Measurements from ENCODE around the gene MDFI. TPM values are rescaled to one million over a fixed set of nuclear protein-coding genes. Genes with fewer than 3 reads are reported as not detected.

MDFI gene
- total and polyA plus RNA-seq, 3 donors from 2014 or later = 12.9 to 16.0 (median 15.1) TPM

DNA sequence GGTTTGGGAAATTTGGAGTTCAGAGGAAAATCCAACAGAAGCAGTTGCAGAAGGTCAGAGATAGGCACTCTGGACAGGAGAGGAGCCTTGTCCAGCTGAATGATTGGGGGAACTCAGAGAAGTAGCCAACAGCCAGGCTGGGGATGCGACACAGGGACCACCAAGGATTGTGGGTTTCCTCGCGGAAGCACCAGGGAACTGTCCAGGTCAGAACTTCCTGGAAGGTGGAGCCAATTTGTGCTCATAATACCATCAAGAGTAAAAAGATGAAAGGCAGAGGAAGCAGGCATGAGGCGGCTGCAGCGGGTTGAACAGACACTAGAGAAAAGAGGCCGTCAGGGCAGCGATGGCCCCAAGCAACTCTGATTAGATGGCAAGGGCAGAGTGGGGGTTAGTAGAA is 33.7 kb downstream of the MDFI start:
- intact Hi-C loops (cut with DNase I; ENCODE audit: low total_unique reads) = no loop called here
- Histone ChIP-seq H3K4me1 (no peaks in the 10 kb centered on the region), H3K36me3 (ENCODE audit: low read depth, missing control alignments) (no peaks in the 10 kb centered on the region), H3K27me3 (no peaks in the 10 kb centered on the region), H3K4me3 (no peak overlapping the region), H3K9me3 (no peaks in the 10 kb centered on the region), H3K27ac (no peak overlapping the region)
- DNase-seq = no peak
- 83 to 87% methylated on average over 7 of the region's 7 CpGs for WGBS, 2 donors
- TF ChIP-seq POLR2A (IDR thresholded peaks at IDR 0.05) = no peak
- TF ChIP-seq, protein P1, sequence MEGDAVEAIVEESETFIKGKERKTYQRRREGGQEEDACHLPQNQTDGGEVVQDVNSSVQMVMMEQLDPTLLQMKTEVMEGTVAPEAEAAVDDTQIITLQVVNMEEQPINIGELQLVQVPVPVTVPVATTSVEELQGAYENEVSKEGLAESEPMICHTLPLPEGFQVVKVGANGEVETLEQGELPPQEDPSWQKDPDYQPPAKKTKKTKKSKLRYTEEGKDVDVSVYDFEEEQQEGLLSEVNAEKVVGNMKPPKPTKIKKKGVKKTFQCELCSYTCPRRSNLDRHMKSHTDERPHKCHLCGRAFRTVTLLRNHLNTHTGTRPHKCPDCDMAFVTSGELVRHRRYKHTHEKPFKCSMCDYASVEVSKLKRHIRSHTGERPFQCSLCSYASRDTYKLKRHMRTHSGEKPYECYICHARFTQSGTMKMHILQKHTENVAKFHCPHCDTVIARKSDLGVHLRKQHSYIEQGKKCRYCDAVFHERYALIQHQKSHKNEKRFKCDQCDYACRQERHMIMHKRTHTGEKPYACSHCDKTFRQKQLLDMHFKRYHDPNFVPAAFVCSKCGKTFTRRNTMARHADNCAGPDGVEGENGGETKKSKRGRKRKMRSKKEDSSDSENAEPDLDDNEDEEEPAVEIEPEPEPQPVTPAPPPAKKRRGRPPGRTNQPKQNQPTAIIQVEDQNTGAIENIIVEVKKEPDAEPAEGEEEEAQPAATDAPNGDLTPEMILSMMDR (IDR thresholded peaks at IDR 0.05) = no peak

DNA sequence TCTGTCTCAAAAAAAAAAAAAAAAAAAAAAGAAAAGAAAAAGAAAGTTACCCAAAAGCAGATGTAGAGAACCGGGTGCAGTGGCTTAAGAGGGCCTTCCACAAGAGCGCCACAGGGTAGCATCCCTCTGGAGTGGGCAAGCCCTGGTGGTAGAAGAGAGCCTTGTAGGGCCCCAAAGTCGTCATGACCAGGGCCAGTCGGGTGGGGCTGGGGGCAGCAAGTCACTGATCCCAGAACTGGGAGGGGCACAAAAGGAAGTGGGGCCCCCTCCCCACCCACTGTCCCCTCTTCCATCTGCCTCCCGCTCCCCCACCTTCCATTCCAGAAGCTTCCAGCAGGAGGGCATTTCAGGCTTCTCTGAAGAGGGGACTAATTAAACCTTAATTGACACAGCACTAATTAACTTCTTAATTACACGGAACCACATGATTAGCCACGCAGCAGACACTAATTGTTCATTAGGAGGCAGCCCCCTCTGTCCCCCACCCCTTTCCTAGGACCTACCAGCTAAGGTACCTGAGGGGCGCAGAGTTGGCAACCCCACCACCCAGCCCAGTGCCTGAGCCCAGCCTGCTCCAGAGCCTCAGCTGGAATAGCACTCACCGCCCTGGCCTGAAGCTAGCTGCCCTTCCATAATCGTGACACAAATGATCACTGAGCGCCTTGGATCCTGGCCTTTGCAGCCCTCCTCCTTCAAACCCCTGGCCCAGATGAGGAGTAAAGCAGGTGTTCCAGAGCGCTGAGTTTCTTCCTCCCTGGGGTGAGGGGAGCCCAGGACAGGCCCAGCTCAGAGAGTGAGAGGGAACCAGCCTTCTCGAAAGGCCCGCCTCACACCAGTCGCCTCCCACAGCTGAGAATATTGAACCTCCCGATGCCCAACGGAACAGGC is 34.8 kb downstream of the MDFI start:
- Histone ChIP-seq H3K27ac (no peak overlapping the region), H3K27me3 (no peaks in the 10 kb centered on the region), H3K4me3 (no peak overlapping the region), H3K36me3 (ENCODE audit: low read depth, missing control alignments) (no peaks in the 10 kb centered on the region), H3K4me1 (no peaks in the 10 kb centered on the region), H3K9me3 (no peaks in the 10 kb centered on the region)
- TF ChIP-seq POLR2A (IDR thresholded peaks at IDR 0.05) = no peak
- TF ChIP-seq, protein P1 (IDR thresholded peaks at IDR 0.05) = no peak
- DNase-seq = no peak
- WGBS, 2 donors = 87 to 92% methylated on average over 12 to 17 of the region's 17 CpGs
- intact Hi-C loops (cut with DNase I; ENCODE audit: low total_unique reads) = no loop called here

DNA sequence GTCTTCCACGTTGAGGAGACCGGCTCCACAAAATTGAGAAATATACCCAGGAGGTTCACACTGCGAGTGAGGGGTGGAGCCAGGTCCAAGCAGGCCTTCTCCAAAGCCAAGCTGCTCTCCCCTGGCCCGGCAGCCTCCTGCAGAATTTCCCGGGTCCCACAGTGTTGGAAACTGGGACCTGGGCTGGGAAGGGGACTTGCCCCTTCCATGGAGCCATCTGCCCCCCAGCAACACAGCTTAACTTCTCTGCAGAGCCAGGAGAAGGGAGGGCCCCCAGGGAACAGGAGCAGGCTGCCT is 35.4 kb downstream of the MDFI start:
- no peak overlapping the region for H3K4me3 ChIP-seq
- no peak for TF ChIP-seq POLR2A (IDR thresholded peaks at IDR 0.05)
- intact Hi-C loops (cut with DNase I; ENCODE audit: low total_unique reads) = no loop called here
- H3K9me3 ChIP-seq = no peaks in the 10 kb centered on the region
- no peaks in the 10 kb centered on the region for H3K36me3 ChIP-seq (ENCODE audit: low read depth, missing control alignments)
- no peak for DNase-seq
- H3K27me3 ChIP-seq = no peaks in the 10 kb centered on the region
- H3K4me1 ChIP-seq = no peaks in the 10 kb centered on the region
- H3K27ac ChIP-seq = no peak overlapping the region
- WGBS, 2 donors = 85 to 92% methylated on average over 5 of the region's 5 CpGs

DNA sequence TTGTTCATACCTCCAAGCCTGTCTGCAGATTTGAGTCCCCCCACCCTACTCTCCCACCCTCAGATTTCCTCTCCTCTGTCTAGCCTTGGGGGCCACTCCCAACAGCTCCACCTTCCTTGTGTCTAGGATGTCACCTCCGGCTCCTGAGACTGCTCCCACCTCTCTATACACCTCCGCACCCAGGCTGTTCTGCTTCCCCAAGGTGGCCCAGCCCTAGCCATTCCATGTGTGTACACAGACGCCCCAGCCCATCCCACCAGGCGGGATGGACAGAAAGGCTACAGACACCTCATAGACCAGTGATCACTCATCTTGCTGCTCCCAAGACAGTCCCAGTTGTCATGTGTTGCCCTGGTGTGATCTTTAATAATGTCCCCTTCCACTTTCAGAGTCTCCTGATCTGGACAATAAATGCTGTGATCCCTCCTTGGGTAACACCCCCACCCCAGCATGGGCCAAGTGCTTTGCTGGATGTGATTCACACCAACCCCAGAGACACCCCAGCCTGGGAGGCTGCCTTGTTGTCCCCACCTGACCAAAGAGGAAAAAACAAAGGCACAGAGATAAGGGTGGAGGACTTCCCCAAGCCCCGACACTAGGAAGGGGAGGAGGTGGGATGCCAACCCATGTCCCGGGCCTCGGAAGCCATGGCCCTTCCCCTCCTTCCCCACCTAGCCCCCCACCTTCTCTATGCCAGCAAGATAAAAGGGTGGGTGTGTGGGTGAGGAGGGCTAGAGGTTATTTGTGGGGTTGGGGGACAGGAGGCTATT is 36.1 kb downstream of the MDFI start:
- no peak overlapping the region for H3K4me3 ChIP-seq
- intact Hi-C loops (cut with DNase I; ENCODE audit: low total_unique reads) = no loop called here
- H3K4me1 ChIP-seq = no peaks in the 10 kb centered on the region
- H3K27ac ChIP-seq = no peak overlapping the region
- DNase-seq = no peak
- no peaks in the 10 kb centered on the region for H3K36me3 ChIP-seq (ENCODE audit: low read depth, missing control alignments)
- no peaks in the 10 kb centered on the region for H3K27me3 ChIP-seq
- 89 to 92% methylated on average over 7 of the region's 7 CpGs for WGBS, 2 donors
- H3K9me3 ChIP-seq = no peaks in the 10 kb centered on the region
- TF ChIP-seq POLR2A (IDR thresholded peaks at IDR 0.05) = no peak
- TF ChIP-seq, protein P1 (IDR thresholded peaks at IDR 0.05) = no peak

DNA sequence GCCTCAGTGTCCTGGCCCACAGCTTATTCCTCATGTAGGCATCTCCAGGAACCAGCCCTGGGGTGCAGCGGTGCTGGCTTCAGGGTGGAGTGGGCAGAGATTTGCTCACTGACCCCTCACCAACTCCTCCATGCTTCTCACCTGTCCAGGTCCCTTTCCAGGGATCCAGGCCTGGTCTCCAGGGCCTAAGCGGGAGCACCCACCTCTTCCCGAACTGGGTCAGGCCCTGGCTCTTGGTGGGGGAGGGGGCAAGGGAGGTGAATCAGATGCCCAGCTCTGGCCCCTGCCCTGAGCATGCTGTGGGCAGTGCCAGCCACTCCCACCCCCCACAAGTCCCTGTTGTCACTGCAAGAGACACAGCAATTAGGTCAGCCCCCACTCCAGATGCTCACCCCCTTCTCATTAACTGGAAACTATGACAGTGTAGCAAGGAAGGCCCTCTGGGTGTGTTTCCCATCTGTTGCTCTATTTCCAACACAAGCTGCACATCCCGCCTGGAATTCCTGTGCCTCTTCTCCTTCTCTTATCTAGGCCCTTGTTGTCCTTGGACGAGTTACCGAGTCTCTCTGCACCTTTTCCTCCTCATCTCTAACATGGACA is 37.0 kb downstream of the MDFI start:
- no peaks in the 10 kb centered on the region for H3K4me1 ChIP-seq
- no peaks in the 10 kb centered on the region for H3K9me3 ChIP-seq
- TF ChIP-seq, protein P1 (IDR thresholded peaks at IDR 0.05) = no peak
- no peak for TF ChIP-seq POLR2A (IDR thresholded peaks at IDR 0.05)
- H3K36me3 ChIP-seq (ENCODE audit: low read depth, missing control alignments) = no peaks in the 10 kb centered on the region
- no peak overlapping the region for H3K27ac ChIP-seq
- intact Hi-C loops (cut with DNase I; ENCODE audit: low total_unique reads) = loop anchor here (5.0 kb wide), 1 partner anchor 308 kb away; no protein-coding TSS in a partner anchor
- H3K27me3 ChIP-seq = no peaks in the 10 kb centered on the region
- DNase-seq = no peak
- H3K4me3 ChIP-seq = no peak overlapping the region
- 55 to 68% methylated on average over 6 of the region's 6 CpGs for WGBS, 2 donors

Measured in testis (tissue), 3 donors.